KBM-7 (cell line): ENCODE results near the gene CD36.

Experiments
- DNase-seq: peaks from one replicate; pipeline ENCODE4 v3.0.0-alpha.2; 2015
- in situ Hi-C: fragments of 300-500 bp; cut with MboI; formaldehyde crosslinking; loops from 2 replicates; pipeline ENCODE4 v1.14.3; 2020; ENCODE audit warnings: low sequenced_read_pairs, low pct_unique_long_range_greater_than_20kb, mixed read lengths

The CD36 gene

GRCh38 chr7:80637911-80638765 is at the start of gene CD36:
CD36 (plus strand) TSS chr7:80638642; CDS start chr7:80646741, 8,099 bp downstream.
- in situ Hi-C loops: no loop called here
- peak; percentile 62 for DNase-seq

- in situ Hi-C loops: no loop called here
- DNase-seq: peak; percentile 11
Measured at GRCh38 chr7:80589631-80590030, 48.8 kb upstream of the CD36 start.

- in situ Hi-C loops: no loop called here
- DNase-seq: no peak
Measured at GRCh38 chr7:80591654-80592053, 46.8 kb upstream of the CD36 start.

- DNase-seq: no peak
- in situ Hi-C loops: no loop called here
Measured at GRCh38 chr7:80593869-80594586, 44.4 kb upstream of the CD36 start.

GRCh38 chr7:80596933-80597517 is 41.4 kb upstream of the CD36 start:
- in situ Hi-C loops: no loop called here
- DNase-seq: no peak

GRCh38 chr7:80597875-80598274 is 40.6 kb upstream of the CD36 start:
- in situ Hi-C loops: no loop called here
- no peak for DNase-seq

GRCh38 chr7:80600046-80600445 is 38.4 kb upstream of the CD36 start:
- DNase-seq: no peak
- in situ Hi-C loops: no loop called here

GRCh38 chr7:80601999-80602398 is 36.4 kb upstream of the CD36 start:
- no peak for DNase-seq
- in situ Hi-C loops: no loop called here

GRCh38 chr7:80603940-80604339 is 34.5 kb upstream of the CD36 start:
- DNase-seq: no peak
- in situ Hi-C loops: no loop called here

GRCh38 chr7:80604436-80604835 is 34.0 kb upstream of the CD36 start:
- in situ Hi-C loops: no loop called here
- DNase-seq: no peak

GRCh38 chr7:80607136-80607535 is 31.3 kb upstream of the CD36 start:
- in situ Hi-C loops: no loop called here
- no peak for DNase-seq

GRCh38 chr7:80608336-80608735 is 30.1 kb upstream of the CD36 start:
- no peak for DNase-seq
- in situ Hi-C loops: no loop called here

GRCh38 chr7:80609751-80610150 is 28.7 kb upstream of the CD36 start:
- DNase-seq: no peak
- in situ Hi-C loops: no loop called here

GRCh38 chr7:80611353-80611752 is 27.1 kb upstream of the CD36 start:
- no peak for DNase-seq
- in situ Hi-C loops: no loop called here

- no peak for DNase-seq
- in situ Hi-C loops: no loop called here
Measured at GRCh38 chr7:80611779-80612178, 26.7 kb upstream of the CD36 start.

- no peak for DNase-seq
- in situ Hi-C loops: no loop called here
Measured at GRCh38 chr7:80612880-80613279, 25.6 kb upstream of the CD36 start.

GRCh38 chr7:80613519-80613918 is 24.9 kb upstream of the CD36 start:
- DNase-seq: no peak
- in situ Hi-C loops: no loop called here

GRCh38 chr7:80614851-80615271 is 23.6 kb upstream of the CD36 start:
- in situ Hi-C loops: no loop called here
- DNase-seq: no peak

- DNase-seq: peak; percentile 38
- in situ Hi-C loops: no loop called here
Measured at GRCh38 chr7:80618096-80618495, 20.3 kb upstream of the CD36 start.

GRCh38 chr7:80619741-80620140 is 18.7 kb upstream of the CD36 start:
- no peak for DNase-seq
- in situ Hi-C loops: no loop called here
